DND-41 (cell line): ENCODE results near the gene MTG1.

ENCODE experiments used
- ATAC-seq: fragments of 200-7000 bp; cut with Tn5 transposase; 3 replicates; pipeline ENCODE4 v1.9.1; 2021; ENCODE audit warnings: low read depth; ENCODE audit not compliant: insufficient read depth
- DNase-seq: peaks from one replicate; pipeline ENCODE4 v3.0.0-alpha.2; 2020
- H2AFZ ChIP-seq: 2 replicates; pipeline ENCODE4 v1.6.0; 2012; ENCODE audit warnings: low read depth, low read length
- H3K27ac ChIP-seq: 2 replicates; pipeline ENCODE4 v1.5.1; 2012; ENCODE audit warnings: low read length, inconsistent platforms
- H3K27me3 ChIP-seq: fragments of 200-600 bp; sonication (generic); 2 replicates; pipeline ENCODE4 v1.6.0; 2012; ENCODE audit warnings: low read length, mild to moderate bottlenecking, inconsistent platforms; ENCODE audit not compliant: insufficient read depth, poor library complexity
- H3K36me3 ChIP-seq: 2 replicates; pipeline ENCODE4 v1.5.1; 2012; ENCODE audit warnings: low read length, inconsistent platforms; ENCODE audit not compliant: insufficient read depth
- H3K4me1 ChIP-seq: 2 replicates; pipeline ENCODE4 v1.5.1; 2012; ENCODE audit warnings: mild to moderate bottlenecking, low read length; ENCODE audit not compliant: insufficient read depth
- H3K4me2 ChIP-seq: 2 replicates; pipeline ENCODE4 v1.6.0; 2012; ENCODE audit warnings: mild to moderate bottlenecking, moderate library complexity, low read length, inconsistent platforms; ENCODE audit not compliant: insufficient read depth
- H3K4me3 ChIP-seq, 2 experiments: fragments of 200-600 bp in 1 of 2; shearing (Covaris generic) in 1 of 2; 2 replicates each; pipeline ENCODE4 v1.5.1; 2012 to 2016; ENCODE audit warnings: inconsistent platforms in 2 of 2, low read length in 2 of 2, mild to moderate bottlenecking in 2 of 2, low read depth in 1 of 2, moderate library complexity in 1 of 2
- H3K79me2 ChIP-seq: 2 replicates; pipeline ENCODE4 v1.6.0; 2012; ENCODE audit warnings: low read length, inconsistent platforms; ENCODE audit not compliant: insufficient read depth
- H3K9ac ChIP-seq: 2 replicates; pipeline ENCODE4 v1.6.0; 2012; ENCODE audit warnings: low read depth, mild to moderate bottlenecking, inconsistent platforms, low read length, moderate library complexity
- H3K9me3 ChIP-seq: 2 replicates; pipeline ENCODE4 v1.5.1; 2012; ENCODE audit warnings: low read length, moderate library complexity, mild to moderate bottlenecking, inconsistent platforms; ENCODE audit not compliant: insufficient read depth, severe bottlenecking
- H4K20me1 ChIP-seq: 2 replicates; pipeline ENCODE4 v1.6.0; 2012; ENCODE audit warnings: low read length; ENCODE audit not compliant: insufficient read depth
- EZH2 ChIP-seq: IDR thresholded peaks from 3 replicates; pipeline ENCODE4 v1.6.1; 2012; ENCODE audit warnings: borderline replicate concordance, low read depth, mild to moderate bottlenecking, moderate library complexity, low read length, inconsistent platforms; ENCODE audit not compliant: severe bottlenecking
- TF ChIP-seq, protein P1 (sequence below): IDR thresholded peaks from 2 replicates; pipeline ENCODE4 v1.5.1; 2012; ENCODE audit warnings: borderline replicate concordance, low read length, moderate library complexity, mild to moderate bottlenecking; ENCODE audit not compliant: poor library complexity, severe bottlenecking; ENCODE audit errors: extremely low read depth

Gene MTG1

DNA sequence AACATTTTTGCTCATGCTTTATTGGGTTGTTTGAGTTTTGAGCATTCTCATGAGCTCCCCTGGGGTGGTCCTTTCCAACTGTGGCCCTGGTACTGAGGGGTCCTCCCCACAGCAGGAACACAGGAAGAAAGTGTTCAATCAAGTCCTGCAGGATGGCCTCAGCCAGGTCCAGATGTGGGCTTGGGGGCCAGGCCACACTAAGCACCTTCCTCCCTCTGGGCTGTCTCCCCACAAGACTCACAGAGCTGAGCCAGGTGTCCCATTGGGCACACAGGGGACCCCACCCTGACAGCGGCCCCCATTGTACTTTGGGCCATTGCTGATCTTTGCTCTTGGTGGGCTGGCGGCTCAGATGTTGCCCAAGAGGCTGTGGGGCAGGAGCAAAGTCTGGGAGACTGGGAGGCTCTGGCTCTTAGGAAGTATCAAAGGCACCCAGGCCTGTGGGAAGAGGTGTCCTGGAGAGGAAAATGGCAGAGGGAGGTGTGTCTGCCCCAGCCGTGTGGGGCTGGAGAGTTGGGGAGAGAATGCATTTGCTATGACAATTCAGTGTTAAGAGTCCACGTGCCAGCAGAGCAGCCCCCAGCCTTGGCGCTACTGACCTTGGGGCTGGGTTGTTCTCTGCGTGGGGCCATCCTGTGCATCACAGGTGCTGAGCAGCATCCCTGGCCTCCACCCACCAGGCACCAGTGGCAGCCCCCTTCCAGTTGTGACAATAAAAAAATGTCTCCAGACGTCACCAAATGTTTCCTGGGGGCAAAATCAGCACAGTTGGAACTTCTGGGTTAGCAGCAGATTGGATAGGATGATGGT, 77.5 kb downstream of the MTG1 start:
- DNase-seq (no peak), ATAC-seq (no peak)
- no peaks in the 10 kb centered on the region for H3K9me3 ChIP-seq
- H3K4me1 ChIP-seq: peaks cover 8% of the 10 kb centered on the region
- no peak overlapping the region for H3K4me2 ChIP-seq
- no peaks in the 10 kb centered on the region for H3K79me2 ChIP-seq
- TF ChIP-seq, protein P1, sequence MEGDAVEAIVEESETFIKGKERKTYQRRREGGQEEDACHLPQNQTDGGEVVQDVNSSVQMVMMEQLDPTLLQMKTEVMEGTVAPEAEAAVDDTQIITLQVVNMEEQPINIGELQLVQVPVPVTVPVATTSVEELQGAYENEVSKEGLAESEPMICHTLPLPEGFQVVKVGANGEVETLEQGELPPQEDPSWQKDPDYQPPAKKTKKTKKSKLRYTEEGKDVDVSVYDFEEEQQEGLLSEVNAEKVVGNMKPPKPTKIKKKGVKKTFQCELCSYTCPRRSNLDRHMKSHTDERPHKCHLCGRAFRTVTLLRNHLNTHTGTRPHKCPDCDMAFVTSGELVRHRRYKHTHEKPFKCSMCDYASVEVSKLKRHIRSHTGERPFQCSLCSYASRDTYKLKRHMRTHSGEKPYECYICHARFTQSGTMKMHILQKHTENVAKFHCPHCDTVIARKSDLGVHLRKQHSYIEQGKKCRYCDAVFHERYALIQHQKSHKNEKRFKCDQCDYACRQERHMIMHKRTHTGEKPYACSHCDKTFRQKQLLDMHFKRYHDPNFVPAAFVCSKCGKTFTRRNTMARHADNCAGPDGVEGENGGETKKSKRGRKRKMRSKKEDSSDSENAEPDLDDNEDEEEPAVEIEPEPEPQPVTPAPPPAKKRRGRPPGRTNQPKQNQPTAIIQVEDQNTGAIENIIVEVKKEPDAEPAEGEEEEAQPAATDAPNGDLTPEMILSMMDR: no peak
- no peak for TF ChIP-seq EZH2
- H4K20me1 ChIP-seq: no peaks in the 10 kb centered on the region
- H3K27ac ChIP-seq: no peak overlapping the region
- no peak overlapping the region for H2AFZ ChIP-seq
- H3K27me3 ChIP-seq: no peaks in the 10 kb centered on the region
- no peak overlapping the region for H3K4me3 ChIP-seq
- H3K36me3 ChIP-seq: peaks cover 10% of the 10 kb centered on the region; the same call in 1 of the 2 replicates
- no peak overlapping the region for H3K9ac ChIP-seq
